Peyer's patch (tissue), 4 donors: ENCODE measurements around the gene CTNS.

Experiments used
- POLR2A ChIP-seq, 2 donors: fragments of 450-650 bp; IDR thresholded peaks; one replicate each; pipeline ENCODE4 v1.5.1; 2017; ENCODE audit warnings: antibody characterized with exemption in 2 of 2, mild to moderate bottlenecking in 2 of 2, moderate library complexity in 2 of 2
- TF ChIP-seq, protein P1 (sequence below), 6 experiments: fragments of 450-650 bp in 4 of 6; fragments of 200-600 bp in 2 of 6; sonication (generic) in 1 of 6; IDR thresholded peaks; one replicate each; pipeline ENCODE4 v1.5.1; 2017 to 2019; ENCODE audit warnings: antibody characterized with exemption in 6 of 6, mild to moderate bottlenecking in 3 of 6, moderate library complexity in 1 of 6

DNA sequence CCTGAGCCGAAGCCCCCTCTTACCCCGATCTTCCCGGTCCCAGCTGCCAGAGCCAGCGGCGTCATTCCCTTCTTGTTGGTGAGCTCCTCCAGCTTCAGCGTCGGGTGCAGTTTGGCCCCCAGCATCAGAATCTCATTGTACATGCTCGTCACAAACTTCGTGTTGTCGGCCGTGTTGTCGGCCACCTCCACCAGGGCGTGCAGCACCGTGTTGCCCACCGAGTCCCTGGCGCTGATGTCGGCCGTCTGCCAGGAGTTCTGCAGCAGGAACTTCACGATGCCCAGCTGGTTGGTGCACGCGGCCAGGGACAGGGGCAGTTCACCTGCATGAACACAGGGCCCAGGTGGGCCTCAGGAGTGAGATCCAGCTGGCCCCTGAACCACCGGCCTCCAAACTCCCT, 46.8 kb upstream of the CTNS start:
- TF ChIP-seq, protein P1, sequence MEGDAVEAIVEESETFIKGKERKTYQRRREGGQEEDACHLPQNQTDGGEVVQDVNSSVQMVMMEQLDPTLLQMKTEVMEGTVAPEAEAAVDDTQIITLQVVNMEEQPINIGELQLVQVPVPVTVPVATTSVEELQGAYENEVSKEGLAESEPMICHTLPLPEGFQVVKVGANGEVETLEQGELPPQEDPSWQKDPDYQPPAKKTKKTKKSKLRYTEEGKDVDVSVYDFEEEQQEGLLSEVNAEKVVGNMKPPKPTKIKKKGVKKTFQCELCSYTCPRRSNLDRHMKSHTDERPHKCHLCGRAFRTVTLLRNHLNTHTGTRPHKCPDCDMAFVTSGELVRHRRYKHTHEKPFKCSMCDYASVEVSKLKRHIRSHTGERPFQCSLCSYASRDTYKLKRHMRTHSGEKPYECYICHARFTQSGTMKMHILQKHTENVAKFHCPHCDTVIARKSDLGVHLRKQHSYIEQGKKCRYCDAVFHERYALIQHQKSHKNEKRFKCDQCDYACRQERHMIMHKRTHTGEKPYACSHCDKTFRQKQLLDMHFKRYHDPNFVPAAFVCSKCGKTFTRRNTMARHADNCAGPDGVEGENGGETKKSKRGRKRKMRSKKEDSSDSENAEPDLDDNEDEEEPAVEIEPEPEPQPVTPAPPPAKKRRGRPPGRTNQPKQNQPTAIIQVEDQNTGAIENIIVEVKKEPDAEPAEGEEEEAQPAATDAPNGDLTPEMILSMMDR (IDR thresholded peaks at IDR 0.05): no peak
- TF ChIP-seq POLR2A (IDR thresholded peaks at IDR 0.05): no peak
